K562 (cell line): Measurements from ENCODE around the gene ZKSCAN3. TPM values are rescaled to one million over a fixed set of nuclear protein-coding genes. Genes with fewer than 3 reads are reported as not detected.

Experiments
- AFF1 ChIP-seq, 2 experiments: fragments of 450-650 bp; IDR thresholded peaks; 2 replicates each; pipeline ENCODE4 v1.6.1; 2018; ENCODE audit warnings: mild to moderate bottlenecking in 2 of 2, low read depth in 1 of 2; ENCODE audit not compliant: partially characterized antibody in 2 of 2
- ARID1B ChIP-seq: fragments of 450-650 bp; IDR thresholded peaks from 2 replicates; pipeline ENCODE4 v1.6.1; 2016; ENCODE audit warnings: antibody characterized with exemption, mild to moderate bottlenecking, inconsistent platforms
- ASH1L ChIP-seq: fragments of 450-650 bp; IDR thresholded peaks from 2 replicates; pipeline ENCODE4 v1.6.1; 2018; ENCODE audit warnings: borderline replicate concordance, mild to moderate bottlenecking, low read depth; ENCODE audit not compliant: partially characterized antibody
- BRF2 ChIP-seq: IDR thresholded peaks from 3 replicates; pipeline ENCODE4 v1.6.1; 2011; ENCODE audit warnings: borderline replicate concordance, mild to moderate bottlenecking; ENCODE audit not compliant: insufficient read length, insufficient read depth
- CBX2 ChIP-seq: fragments of 200-600 bp; sonication (generic); IDR thresholded peaks from one replicate; pipeline ENCODE4 v1.6.1; 2012; ENCODE audit warnings: mild to moderate bottlenecking, low read length, inconsistent platforms; ENCODE audit not compliant: insufficient read depth, poor library complexity, severe bottlenecking
- CCAR2 ChIP-seq: fragments of 200-400 bp; formaldehyde crosslinking; IDR thresholded peaks from 2 replicates; pipeline ENCODE4 v1.6.1; 2017; ENCODE audit warnings: mild to moderate bottlenecking, low read depth, low read length
- CTCFL ChIP-seq: IDR thresholded peaks from 2 replicates; pipeline ENCODE4 v1.6.1; 2011; ENCODE audit warnings: borderline replicate concordance, low read depth, mild to moderate bottlenecking, moderate library complexity, low read length; ENCODE audit not compliant: insufficient read depth, poor library complexity, severe bottlenecking
- ETV5 ChIP-seq: sonication (generic); formaldehyde crosslinking; IDR thresholded peaks from 2 replicates; pipeline ENCODE4 v1.4.0; 2020; ENCODE audit warnings: low read depth, mild to moderate bottlenecking, missing genetic modification reagents
- FOXK2 ChIP-seq, 2 experiments: fragments of 450-650 bp; IDR thresholded peaks in 1 of 2; conservative IDR thresholded peaks in 1 of 2; 2 replicates each; pipeline ENCODE4 v1.6.1; 2016; ENCODE audit warnings: low read depth in 2 of 2, mild to moderate bottlenecking in 1 of 2
- HCFC1 ChIP-seq: IDR thresholded peaks from 2 replicates; pipeline ENCODE4 v1.6.1; 2012; ENCODE audit warnings: low read depth, low read length, improper control_type of control experiment
- KLF10 ChIP-seq: fragments of 250-450 bp; sonication (Bioruptor Pico); IDR thresholded peaks from 2 replicates; pipeline ENCODE4 v1.6.1; 2021; ENCODE audit warnings: matching md5 sums
- MAFF ChIP-seq: IDR thresholded peaks from 2 replicates; pipeline ENCODE4 v1.6.1; 2012; ENCODE audit warnings: low read length, improper control_type of control experiment
- MCM5 ChIP-seq: fragments of 450-650 bp; IDR thresholded peaks from 2 replicates; pipeline ENCODE4 v1.6.1; 2016; ENCODE audit warnings: low read depth
- MYNN ChIP-seq, 2 experiments: sonication (generic); formaldehyde crosslinking in 1 of 2; IDR thresholded peaks; 2 replicates each; pipeline versions ENCODE4 v1.5.0 to v1.6.1; 2016 to 2020; ENCODE audit warnings: antibody characterized with exemption in 1 of 2, missing genetic modification reagents in 1 of 2
- NCOA2 ChIP-seq, 2 experiments: fragments of 450-650 bp; IDR thresholded peaks; 2 replicates each; pipeline ENCODE4 v1.6.1; 2018; ENCODE audit warnings: mild to moderate bottlenecking in 2 of 2, moderate library complexity in 1 of 2; ENCODE audit not compliant: partially characterized antibody in 2 of 2
- SMARCA5 ChIP-seq: fragments of 450-650 bp; IDR thresholded peaks from 2 replicates; pipeline ENCODE4 v1.6.1; 2016
- TCF7L2 ChIP-seq: fragments of 150-350 bp; IDR thresholded peaks from 2 replicates; pipeline ENCODE4 v1.6.1; 2016; ENCODE audit warnings: low read depth, mild to moderate bottlenecking, low read length, moderate library complexity
- ZKSCAN8 ChIP-seq: fragments of 200-800 bp; sonication (Bioruptor generic); IDR thresholded peaks from 2 replicates; pipeline ENCODE4 v1.6.1; 2016; ENCODE audit warnings: missing genetic modification characterization, missing compliant biosample characterization
- ZNF239 ChIP-seq: fragments of 250-450 bp; sonication (Bioruptor Pico); IDR thresholded peaks from 2 replicates; pipeline ENCODE4 v1.4.0; 2020; ENCODE audit warnings: mild to moderate bottlenecking
- ZNF507 ChIP-seq: conservative IDR thresholded peaks from 2 replicates; pipeline ENCODE4 v1.6.1; 2017; ENCODE audit warnings: missing genetic modification characterization, missing compliant biosample characterization
- polyA plus RNA-seq, 8 experiments: library from polyadenylated mRNA; depleted of rRNA in 4 of 8; stranded (reverse) in 5 of 8; unstranded in 3 of 8; fragments of >200 nt; fragmentation: Nextera tagmentation in 2 of 8; fragmentation: Illumina TruSeq in 1 of 8; extraction: Ambion mirVana in 2 of 8; extraction: Trizol in 1 of 8; gene quantifications; 2 replicates each; pipeline versions ENCODE4 v1.2.1 to v1.2.3, GENCODE V29; 2011 to 2014; ENCODE audit warnings: inconsistent platforms in 1 of 8, missing spikeins in 1 of 8
- total RNA-seq, 7 experiments: library from RNA; depleted of rRNA in 6 of 7; stranded (reverse); fragments of >200 nt in 6 of 7; fragmentation: Illumina TruSeq in 2 of 7; extraction: Trizol in 2 of 7; gene quantifications; 2 replicates each; pipeline versions ENCODE4 v1.2.1 to v1.2.3, GENCODE V29; 2011 to 2021; ENCODE audit warnings: low replicate concordance in 1 of 7

Gene ZKSCAN3
- total and polyA plus RNA-seq, 9 of the 15 experiments (the other 6 are each of a cell fraction or from before 2014, with no cell fraction given): 3.0 to 12.4 (median 10.2) TPM

GRCh38 chr6:28336284-28337120, 13.2 kb upstream of the ZKSCAN3 start (continued):
- TF ChIP-seq MCM5: no peak
- TF ChIP-seq ETV5 (CRISPR knock-in tag): no peak; the same call in 1 of the 2 replicates
- TF ChIP-seq CTCFL: no peak
- no peak for TF ChIP-seq AFF1 (IDR thresholded peaks at IDR 0.05; ENCODE audit: low read depth in 1 of 2, partially characterized antibody in 2 of 2)
- peak; percentile 91 for TF ChIP-seq ZNF239 (CRISPR knock-in tag)
- TF ChIP-seq ARID1B: peak; percentile 73
- no peak for TF ChIP-seq ASH1L
- TF ChIP-seq BRF2: no peak
- peak; percentile 68; the same call in 1 of the 2 replicates for TF ChIP-seq KLF10 (CRISPR knock-in tag)
- peak; percentile 92 for TF ChIP-seq ZKSCAN8 (CRISPR knock-in tag)
- no peak for TF ChIP-seq CCAR2
- peak; percentile 57; the same call in 1 of the 2 replicates for TF ChIP-seq MYNN (IDR thresholded peaks at IDR 0.05)
- no peak for TF ChIP-seq MYNN (CRISPR knock-in tag; IDR thresholded peaks at IDR 0.05)
- TF ChIP-seq FOXK2 (conservative IDR thresholded peaks at IDR 0.05 in 1 of 2, IDR thresholded peaks at IDR 0.05 in 1 of 2; ENCODE audit: low read depth in 2 of 2): peak; percentile 61 to 84; a peak in 3 of 4 replicates
- no peak for TF ChIP-seq ZNF507 (tag)
- no peak for TF ChIP-seq HCFC1
- TF ChIP-seq TCF7L2: no peak
- no peak for TF ChIP-seq CBX2
- no peak for TF ChIP-seq SMARCA5
- TF ChIP-seq MAFF: no peak
- peak in 1 of 2 experiments; percentile 17 for TF ChIP-seq NCOA2 (IDR thresholded peaks at IDR 0.05; ENCODE audit: partially characterized antibody in 2 of 2)
